Measurements from ENCODE around the gene TPK1. TPM values are rescaled to one million over a fixed set of nuclear protein-coding genes. Genes with fewer than 3 reads are reported as not detected.
A peak's percentile ranks its signal among the peaks of the same experiment; 100 is the strongest.
"Not testable (repeated sequence)": the region's sequence is repeated elsewhere in the genome, so short reads cannot be mapped to it uniquely, and the experiment has no call there.

The TPK1 gene
- total RNA-seq, 6 experiments from 2014 or later = 3.1 to 6.7 (median 4.3) TPM

DNA sequence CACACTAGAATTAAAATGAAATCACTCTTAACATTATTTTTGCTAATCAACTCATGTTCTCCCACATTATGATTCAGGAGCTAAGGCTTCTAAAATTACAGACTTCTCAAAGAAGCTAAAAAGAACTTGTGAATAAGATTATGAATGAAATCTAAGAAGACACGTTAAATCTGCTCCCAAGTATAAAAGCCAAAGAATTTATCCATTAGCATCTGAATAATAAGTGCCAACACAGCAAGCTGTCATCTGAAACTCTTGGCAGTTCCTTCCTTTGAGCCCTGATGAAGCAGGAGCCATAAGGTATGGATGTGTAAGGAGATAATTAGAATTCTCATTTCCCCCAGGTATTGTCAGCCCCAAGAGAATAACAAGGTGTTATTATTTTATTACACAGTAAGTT lies 50.3 kb downstream of the TPK1 start:
- no peaks in the 10 kb centered on the region for H3K36me3 ChIP-seq
- no peaks in the 10 kb centered on the region for H3K9me3 ChIP-seq
- intact Hi-C loops (cut with DNase I) = no loop called here
- TF ChIP-seq, protein P1, sequence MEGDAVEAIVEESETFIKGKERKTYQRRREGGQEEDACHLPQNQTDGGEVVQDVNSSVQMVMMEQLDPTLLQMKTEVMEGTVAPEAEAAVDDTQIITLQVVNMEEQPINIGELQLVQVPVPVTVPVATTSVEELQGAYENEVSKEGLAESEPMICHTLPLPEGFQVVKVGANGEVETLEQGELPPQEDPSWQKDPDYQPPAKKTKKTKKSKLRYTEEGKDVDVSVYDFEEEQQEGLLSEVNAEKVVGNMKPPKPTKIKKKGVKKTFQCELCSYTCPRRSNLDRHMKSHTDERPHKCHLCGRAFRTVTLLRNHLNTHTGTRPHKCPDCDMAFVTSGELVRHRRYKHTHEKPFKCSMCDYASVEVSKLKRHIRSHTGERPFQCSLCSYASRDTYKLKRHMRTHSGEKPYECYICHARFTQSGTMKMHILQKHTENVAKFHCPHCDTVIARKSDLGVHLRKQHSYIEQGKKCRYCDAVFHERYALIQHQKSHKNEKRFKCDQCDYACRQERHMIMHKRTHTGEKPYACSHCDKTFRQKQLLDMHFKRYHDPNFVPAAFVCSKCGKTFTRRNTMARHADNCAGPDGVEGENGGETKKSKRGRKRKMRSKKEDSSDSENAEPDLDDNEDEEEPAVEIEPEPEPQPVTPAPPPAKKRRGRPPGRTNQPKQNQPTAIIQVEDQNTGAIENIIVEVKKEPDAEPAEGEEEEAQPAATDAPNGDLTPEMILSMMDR (IDR thresholded peaks at IDR 0.05) = no peak
- TF ChIP-seq POLR2A (IDR thresholded peaks at IDR 0.05) = no peak
- WGBS (ENCODE audit: insufficient coverage, low coverage, low lambda C conversion rate, missing lambda C conversion rate) = 75% methylated on average over 1 of the region's 1 CpG
- H3K27ac ChIP-seq = no peak overlapping the region
- DNase-seq (no peak), ATAC-seq (no peak)
- H3K4me3 ChIP-seq = no peak overlapping the region
- H3K27me3 ChIP-seq = no peaks in the 10 kb centered on the region
- H3K4me1 ChIP-seq = no peaks in the 10 kb centered on the region

DNA sequence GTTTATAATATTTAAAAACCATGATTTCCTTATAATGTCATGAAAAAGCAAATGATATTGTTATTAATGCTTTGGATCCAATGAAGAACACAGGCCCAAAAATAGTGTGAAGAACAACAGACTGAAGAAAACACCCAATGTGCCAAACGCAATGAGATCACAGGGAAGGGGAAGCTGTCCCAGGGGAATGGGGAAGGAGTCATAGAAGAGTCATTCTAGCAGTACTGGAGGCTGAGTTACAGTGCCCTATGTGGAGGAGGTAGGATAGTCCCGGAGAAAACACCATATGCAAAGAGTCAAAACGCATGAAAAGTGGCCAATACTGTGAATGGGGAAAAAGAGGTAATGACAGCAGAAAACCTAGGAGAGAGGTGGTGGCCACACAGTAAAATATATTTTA lies 50.9 kb downstream of the TPK1 start:
- no peaks in the 10 kb centered on the region for H3K27me3 ChIP-seq
- ATAC-seq (no peak), DNase-seq (no peak)
- H3K4me3 ChIP-seq = no peak overlapping the region
- H3K9me3 ChIP-seq = no peaks in the 10 kb centered on the region
- WGBS (ENCODE audit: insufficient coverage, low coverage, low lambda C conversion rate, missing lambda C conversion rate) = 72% methylated on average over 3 of the region's 3 CpGs
- H3K36me3 ChIP-seq = no peaks in the 10 kb centered on the region
- intact Hi-C loops (cut with DNase I) = no loop called here
- TF ChIP-seq, protein P1 (IDR thresholded peaks at IDR 0.05) = no peak
- TF ChIP-seq POLR2A (IDR thresholded peaks at IDR 0.05) = no peak
- H3K4me1 ChIP-seq = no peaks in the 10 kb centered on the region
- no peak overlapping the region for H3K27ac ChIP-seq

DNA sequence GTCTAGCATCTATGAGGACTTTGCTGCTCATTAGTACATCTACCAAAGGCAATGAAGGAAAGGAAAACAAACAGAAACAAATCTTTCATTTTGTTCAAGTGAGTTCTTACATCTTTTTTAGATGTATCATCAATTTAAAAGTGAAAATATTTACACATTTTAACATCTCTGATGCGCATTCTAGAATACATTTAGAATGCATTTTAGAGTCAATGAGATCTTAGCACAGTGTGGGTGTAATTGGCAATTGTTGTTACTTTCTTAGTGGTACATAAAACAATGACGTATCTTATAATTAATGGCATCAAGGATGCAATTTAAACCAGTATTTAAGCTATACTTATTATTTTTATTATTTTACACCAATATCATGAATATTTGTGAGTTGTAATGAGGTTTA lies 51.4 kb downstream of the TPK1 start:
- no peak for ATAC-seq
- DNase-seq = no peak
- no peaks in the 10 kb centered on the region for H3K36me3 ChIP-seq
- H3K4me3 ChIP-seq = no peak overlapping the region
- no peaks in the 10 kb centered on the region for H3K27me3 ChIP-seq
- H3K9me3 ChIP-seq = no peaks in the 10 kb centered on the region
- no peak overlapping the region for H3K27ac ChIP-seq
- intact Hi-C loops (cut with DNase I) = no loop called here
- WGBS (ENCODE audit: insufficient coverage, low coverage, low lambda C conversion rate, missing lambda C conversion rate) = 90% methylated on average over 2 of the region's 2 CpGs
- H3K4me1 ChIP-seq = no peaks in the 10 kb centered on the region
- TF ChIP-seq, protein P1 (IDR thresholded peaks at IDR 0.05) = no peak
- no peak for TF ChIP-seq POLR2A (IDR thresholded peaks at IDR 0.05)

DNA sequence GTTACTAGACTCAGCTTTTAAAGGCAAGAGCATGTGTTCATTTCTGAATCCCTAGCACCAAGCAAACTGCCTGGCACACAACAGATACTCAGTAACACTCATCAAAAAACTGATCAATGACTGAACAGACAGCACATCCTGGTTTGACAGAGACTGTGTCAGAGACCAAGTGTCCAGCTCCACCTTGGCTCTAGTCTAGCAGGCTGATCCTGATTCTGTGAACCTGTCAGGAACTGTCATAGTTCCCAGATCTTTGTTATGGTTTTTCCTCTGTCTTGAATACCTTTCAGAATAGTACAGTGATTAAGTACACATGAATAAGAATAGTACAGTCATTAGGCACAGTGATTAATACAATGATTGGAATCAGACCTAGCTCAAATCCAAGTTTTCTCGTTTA lies 53.0 kb downstream of the TPK1 start:
- 26% methylated on average over 1 of the region's 1 CpG for WGBS (ENCODE audit: insufficient coverage, low coverage, low lambda C conversion rate, missing lambda C conversion rate)
- DNase-seq = no peak
- ATAC-seq = no peak
- no peak overlapping the region for H3K4me3 ChIP-seq
- intact Hi-C loops (cut with DNase I) = no loop called here
- H3K27ac ChIP-seq = no peak overlapping the region
- H3K36me3 ChIP-seq = no peaks in the 10 kb centered on the region
- no peaks in the 10 kb centered on the region for H3K27me3 ChIP-seq
- no peaks in the 10 kb centered on the region for H3K4me1 ChIP-seq
- no peak for TF ChIP-seq POLR2A (IDR thresholded peaks at IDR 0.05)
- TF ChIP-seq, protein P1 (IDR thresholded peaks at IDR 0.05) = no peak
- no peaks in the 10 kb centered on the region for H3K9me3 ChIP-seq

DNA sequence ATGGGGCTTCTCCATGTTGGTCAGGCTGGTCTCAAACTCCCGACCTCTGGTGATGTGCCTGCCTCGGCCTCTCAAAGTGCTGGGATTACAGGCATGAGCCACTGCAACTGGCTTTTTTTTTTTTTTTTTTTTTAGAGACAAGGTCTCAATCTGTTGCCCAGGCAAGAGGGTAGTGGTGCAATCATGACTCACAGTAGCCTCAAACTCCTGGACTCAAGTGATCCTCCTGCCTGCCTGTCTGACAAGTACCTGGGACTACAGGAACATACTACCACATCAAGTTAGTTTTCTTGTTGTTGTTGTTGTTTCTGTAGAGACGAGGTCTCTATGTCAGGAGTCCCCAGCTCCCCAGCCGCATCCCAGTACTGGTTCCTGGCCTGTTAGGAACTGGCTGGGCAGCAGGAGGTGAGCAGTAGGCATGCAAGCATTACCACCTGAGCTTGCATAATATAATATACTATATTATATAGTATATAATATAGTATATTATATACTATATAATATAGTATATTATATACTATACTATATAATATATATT lies 55.7 kb downstream of the TPK1 start:
- WGBS (ENCODE audit: insufficient coverage, low coverage, low lambda C conversion rate, missing lambda C conversion rate) = 100% methylated on average over 3 of the region's 4 CpGs
- ATAC-seq (peak in 1 of 4 donors; percentile 47), DNase-seq (no peak)
- H3K4me3 ChIP-seq = no peak overlapping the region
- no peaks in the 10 kb centered on the region for H3K4me1 ChIP-seq
- H3K36me3 ChIP-seq = no peaks in the 10 kb centered on the region
- TF ChIP-seq, protein P1 (IDR thresholded peaks at IDR 0.05) = no peak
- TF ChIP-seq POLR2A (IDR thresholded peaks at IDR 0.05) = no peak
- intact Hi-C loops (cut with DNase I) = no loop called here
- H3K27ac ChIP-seq = no peak overlapping the region
- H3K27me3 ChIP-seq = no peaks in the 10 kb centered on the region
- H3K9me3 ChIP-seq = no peaks in the 10 kb centered on the region

DNA sequence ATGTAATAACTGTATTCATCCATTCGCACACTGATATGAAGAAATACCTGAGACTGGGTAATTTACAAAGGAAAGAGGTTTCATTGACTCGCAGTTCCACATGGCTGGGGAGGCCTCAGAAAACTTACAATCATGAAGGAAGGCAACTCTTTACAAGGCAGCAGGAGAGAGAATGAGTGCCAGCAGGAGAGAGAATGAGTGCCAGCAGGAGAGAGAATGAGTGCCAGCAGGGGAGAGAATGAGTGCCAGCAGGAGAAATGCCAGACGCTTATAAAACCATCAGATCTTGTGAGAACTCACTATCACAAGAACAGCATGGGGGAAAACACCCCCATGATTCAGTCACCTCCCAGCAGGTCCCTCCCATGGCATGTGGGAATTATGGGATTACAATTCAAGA lies 58.0 kb downstream of the TPK1 start:
- ATAC-seq; H3K36me3 ChIP-seq; H3K9me3 ChIP-seq; intact Hi-C loops (cut with DNase I); H3K27me3 ChIP-seq; H3K4me1 ChIP-seq; DNase-seq; H3K27ac ChIP-seq; H3K4me3 ChIP-seq: not testable (repeated sequence)
- 74% methylated on average over 3 of the region's 3 CpGs for WGBS (ENCODE audit: insufficient coverage, low coverage, low lambda C conversion rate, missing lambda C conversion rate)

Data from right lobe of liver (tissue), 6 donors.